GM21825 (cell line): Measurements from ENCODE around the gene PPP1R3E.

Experiments used
- ATAC-seq: cut with Tn5 transposase; IDR thresholded peaks from one replicate; pipeline ENCODE4 v1.9.1; 2021; ENCODE audit warnings: mild to moderate bottlenecking, moderate library complexity; ENCODE audit not compliant: unreplicated experiment

The PPP1R3E gene

GRCh38 chr14:23249824-23250223 lies 52.8 kb downstream of the PPP1R3E start:
- ATAC-seq: no peak

GRCh38 chr14:23248601-23249000 lies 54.1 kb downstream of the PPP1R3E start:
- ATAC-seq: no peak
